Measurements from ENCODE around the gene LBHD2. TPM values are rescaled to one million over a fixed set of nuclear protein-coding genes. Genes with fewer than 3 reads are reported as not detected.

Gene LBHD2
- total and polyA plus RNA-seq, 2 donors: not detected

- Histone ChIP-seq H3K36me3 (ENCODE audit: insufficient read depth) (no peaks in the 10 kb centered on the region), H3K27ac (ENCODE audit: low read depth) (no peak overlapping the region), H3K4me1 (ENCODE audit: insufficient read depth) (peaks cover 1% of the 10 kb centered on the region), H3K4me3 (ENCODE audit: low read depth, low read length) (no peak overlapping the region)
- WGBS: 79% methylated on average over 5 of the region's 5 CpGs
- DNase-seq (ENCODE audit: extremely low spot score): no peak
Observed at GRCh38 chr14:103059556-103059955, 24.5 kb upstream of the LBHD2 start.

- DNase-seq (ENCODE audit: extremely low spot score): no peak
- Histone ChIP-seq H3K4me1 (ENCODE audit: insufficient read depth) (peaks cover 1% of the 10 kb centered on the region), H3K36me3 (ENCODE audit: insufficient read depth) (no peaks in the 10 kb centered on the region), H3K4me3 (ENCODE audit: low read depth, low read length) (no peak overlapping the region), H3K27ac (ENCODE audit: low read depth) (no peak overlapping the region)
- WGBS: 80% methylated on average over 6 of the region's 6 CpGs
Observed at GRCh38 chr14:103061482-103061976, 22.5 kb upstream of the LBHD2 start.

GRCh38 chr14:103064436-103064835 lies 19.6 kb upstream of the LBHD2 start:
- H3K27ac ChIP-seq (ENCODE audit: low read depth): no peak overlapping the region
- WGBS: 92% methylated on average over 4 of the region's 4 CpGs
- no peak for DNase-seq (ENCODE audit: extremely low spot score)

GRCh38 chr14:103064978-103065377 lies 19.0 kb upstream of the LBHD2 start:
- Histone ChIP-seq H3K36me3 (ENCODE audit: insufficient read depth) (no peaks in the 10 kb centered on the region), H3K4me1 (ENCODE audit: insufficient read depth) (peaks cover 3% of the 10 kb centered on the region), H3K27ac (ENCODE audit: low read depth) (no peak overlapping the region), H3K4me3 (ENCODE audit: low read depth, low read length) (no peak overlapping the region)
- WGBS: 93% methylated on average over 12 of the region's 12 CpGs
- DNase-seq (ENCODE audit: extremely low spot score): no peak

More at GRCh38 chr14:103064436-103064835, 19.6 kb upstream of the LBHD2 start:
- Histone ChIP-seq H3K4me1 (ENCODE audit: insufficient read depth) (peaks cover 3% of the 10 kb centered on the region), H3K4me3 (ENCODE audit: low read depth, low read length) (no peak overlapping the region), H3K36me3 (ENCODE audit: insufficient read depth) (no peaks in the 10 kb centered on the region)

- H3K4me1 ChIP-seq (ENCODE audit: insufficient read depth): peaks cover 3% of the 10 kb centered on the region
- no peak overlapping the region for H3K27ac ChIP-seq (ENCODE audit: low read depth)
- no peak overlapping the region for H3K4me3 ChIP-seq (ENCODE audit: low read depth, low read length)
- 78% methylated on average over 7 of the region's 7 CpGs for WGBS
- no peak for DNase-seq (ENCODE audit: extremely low spot score)
- H3K36me3 ChIP-seq (ENCODE audit: insufficient read depth): no peaks in the 10 kb centered on the region
Observed at GRCh38 chr14:103065861-103066260, 18.1 kb upstream of the LBHD2 start.

GRCh38 chr14:103066399-103066798 lies 17.6 kb upstream of the LBHD2 start:
- no peak overlapping the region for H3K27ac ChIP-seq (ENCODE audit: low read depth)
- H3K36me3 ChIP-seq (ENCODE audit: insufficient read depth): no peaks in the 10 kb centered on the region
- no peak overlapping the region for H3K4me3 ChIP-seq (ENCODE audit: low read depth, low read length)
- 79% methylated on average over 9 of the region's 9 CpGs for WGBS
- no peak for DNase-seq (ENCODE audit: extremely low spot score)
- H3K4me1 ChIP-seq (ENCODE audit: insufficient read depth): peaks cover 3% of the 10 kb centered on the region

- no peak for DNase-seq (ENCODE audit: extremely low spot score)
- no peak overlapping the region for H3K4me3 ChIP-seq (ENCODE audit: low read depth, low read length)
- H3K27ac ChIP-seq (ENCODE audit: low read depth): no peak overlapping the region
- H3K4me1 ChIP-seq (ENCODE audit: insufficient read depth): peaks cover 3% of the 10 kb centered on the region
- WGBS: 48% methylated on average over 8 of the region's 8 CpGs
- no peaks in the 10 kb centered on the region for H3K36me3 ChIP-seq (ENCODE audit: insufficient read depth)
Observed at GRCh38 chr14:103067231-103067954, 16.6 kb upstream of the LBHD2 start.

GRCh38 chr14:103068351-103069073 lies 15.5 kb upstream of the LBHD2 start:
- DNase-seq (ENCODE audit: extremely low spot score): no peak

GRCh38 chr14:103070263-103070885 lies 13.6 kb upstream of the LBHD2 start:
- H3K27ac ChIP-seq (ENCODE audit: low read depth): no peak overlapping the region
- no peak for DNase-seq (ENCODE audit: extremely low spot score)
- H3K36me3 ChIP-seq (ENCODE audit: insufficient read depth): no peaks in the 10 kb centered on the region
- 91% methylated on average over 8 of the region's 8 CpGs for WGBS
- no peak overlapping the region for H3K4me3 ChIP-seq (ENCODE audit: low read depth, low read length)
- peaks cover 3% of the 10 kb centered on the region for H3K4me1 ChIP-seq (ENCODE audit: insufficient read depth)

More at GRCh38 chr14:103068351-103069073, 15.5 kb upstream of the LBHD2 start:
- 70% methylated on average over 22 of the region's 22 CpGs for WGBS
- Histone ChIP-seq H3K36me3 (ENCODE audit: insufficient read depth) (no peaks in the 10 kb centered on the region), H3K27ac (ENCODE audit: low read depth) (no peak overlapping the region), H3K4me1 (ENCODE audit: insufficient read depth) (peaks cover 3% of the 10 kb centered on the region), H3K4me3 (ENCODE audit: low read depth, low read length) (no peak overlapping the region)

- Histone ChIP-seq H3K36me3 (ENCODE audit: insufficient read depth) (no peaks in the 10 kb centered on the region), H3K27ac (ENCODE audit: low read depth) (no peak overlapping the region), H3K4me1 (ENCODE audit: insufficient read depth) (peaks cover 3% of the 10 kb centered on the region), H3K4me3 (ENCODE audit: low read depth, low read length) (no peak overlapping the region)
- no peak for DNase-seq (ENCODE audit: extremely low spot score)
- WGBS: 81% methylated on average over 21 of the region's 21 CpGs
Observed at GRCh38 chr14:103070971-103071542, 13.0 kb upstream of the LBHD2 start.

GRCh38 chr14:103071544-103072251 lies 12.3 kb upstream of the LBHD2 start:
- H3K4me1 ChIP-seq (ENCODE audit: insufficient read depth): peaks cover 3% of the 10 kb centered on the region
- no peak overlapping the region for H3K27ac ChIP-seq (ENCODE audit: low read depth)
- no peaks in the 10 kb centered on the region for H3K36me3 ChIP-seq (ENCODE audit: insufficient read depth)
- no peak overlapping the region for H3K4me3 ChIP-seq (ENCODE audit: low read depth, low read length)
- no peak for DNase-seq (ENCODE audit: extremely low spot score)
- 80% methylated on average over 32 of the region's 32 CpGs for WGBS

GRCh38 chr14:103072595-103073366 lies 11.2 kb upstream of the LBHD2 start:
- DNase-seq (ENCODE audit: extremely low spot score): no peak
- no peak overlapping the region for H3K27ac ChIP-seq (ENCODE audit: low read depth)
- H3K4me3 ChIP-seq (ENCODE audit: low read depth, low read length): no peak overlapping the region
- no peaks in the 10 kb centered on the region for H3K36me3 ChIP-seq (ENCODE audit: insufficient read depth)
- peaks cover 3% of the 10 kb centered on the region for H3K4me1 ChIP-seq (ENCODE audit: insufficient read depth)
- WGBS: 81% methylated on average over 21 of the region's 21 CpGs
